Activated T-helper 1 cell treated with anti-CD3 and anti-CD28 coated beads, Interleukin-12 subunit alpha, Interleukin-12 subunit beta, Interleukin-2, Interleukin-4 antibody, amounts not matched to agents 30 ng/mL and 10 ng/mL and 1 ng/mL, durations not matched to agents 14 hours and 24 hours and 36 hours (primary cell): ENCODE results near the gene TNP2. TPM values are rescaled to one million over a fixed set of nuclear protein-coding genes. Genes with fewer than 3 reads are reported as not detected.

Experiments
- DNase-seq: peaks from one replicate; pipeline ENCODE4 v3.0.0; 2021; ENCODE audit warnings: low spot score
- H3K27ac Mint-ChIP-seq: one replicate; pipeline ENCODE4 v1.8.0; 2021; ENCODE audit warnings: mild to moderate bottlenecking, mixed read lengths
- H3K27me3 Mint-ChIP-seq: one replicate; pipeline ENCODE4 v1.8.0; 2022; ENCODE audit warnings: mild to moderate bottlenecking, moderate library complexity, mixed read lengths; ENCODE audit not compliant: insufficient read depth
- H3K36me3 Mint-ChIP-seq: one replicate; pipeline ENCODE4 v1.8.0; 2021; ENCODE audit warnings: low read depth, mixed read lengths
- H3K4me1 Mint-ChIP-seq: one replicate; pipeline ENCODE4 v1.8.0; 2021; ENCODE audit warnings: low read depth, mixed read lengths
- H3K4me3 Mint-ChIP-seq: one replicate; pipeline ENCODE4 v1.8.0; 2021; ENCODE audit warnings: mild to moderate bottlenecking, moderate library complexity, mixed read lengths
- H3K9me3 Mint-ChIP-seq: one replicate; pipeline ENCODE4 v1.8.0; 2021; ENCODE audit warnings: mixed read lengths
- intact Hi-C: fragments of 100-400 bp; cut with micrococcal nuclease; formaldehyde crosslinking; loops from one replicate; pipeline ENCODE4 v1.15.1; 2024
- total RNA-seq: library from RNA; stranded (reverse); gene quantifications from 2 replicates; pipeline ENCODE4 v1.2.3, GENCODE V29; 2022

The TNP2 gene
- total RNA-seq, 1 donor from 2014 or later = not detected

DNA sequence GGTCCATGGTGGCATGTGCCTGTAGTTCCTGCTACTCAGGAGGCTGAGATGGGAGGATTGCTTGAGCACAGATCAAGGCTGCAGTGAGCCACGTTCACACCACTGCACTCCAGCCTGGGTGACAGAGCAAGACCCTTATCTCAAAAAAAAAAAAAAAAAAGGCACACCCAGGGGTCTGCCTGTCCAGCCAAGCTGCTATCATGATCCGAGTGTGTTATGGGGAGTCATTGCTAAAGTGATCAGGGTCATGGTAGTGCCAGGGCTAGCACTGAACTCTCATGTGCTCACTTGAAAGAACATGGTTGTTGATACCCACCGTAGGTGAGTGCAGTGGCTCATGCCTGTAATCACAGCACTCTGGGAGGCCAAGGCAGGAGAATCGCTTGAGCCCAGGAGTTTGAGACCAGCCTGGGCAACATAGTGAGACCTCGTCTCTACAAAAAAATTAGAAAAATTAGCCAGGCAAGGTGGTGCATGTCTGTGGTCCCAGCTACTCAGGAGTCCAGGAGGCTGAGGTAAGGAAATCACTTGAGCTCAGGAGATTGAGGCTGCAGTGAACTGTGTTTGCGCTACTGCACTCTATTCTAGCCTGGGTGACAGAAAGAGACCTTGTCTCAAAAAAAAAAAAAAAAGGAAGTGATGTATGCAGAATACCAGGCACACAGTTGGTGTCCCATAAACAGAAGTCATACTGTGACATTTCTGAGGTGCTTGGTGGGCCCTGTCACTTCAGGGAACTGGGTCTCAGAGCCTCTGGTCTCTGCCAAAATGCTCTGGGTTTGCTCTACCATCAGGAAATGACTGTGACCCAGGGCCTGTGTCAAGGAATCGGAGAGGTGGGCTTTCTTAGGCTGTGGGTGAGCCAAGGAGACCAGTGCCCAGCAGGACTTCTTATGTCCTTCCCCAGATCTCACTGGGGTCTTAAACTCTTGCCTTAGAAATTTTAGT, 9.8 kb upstream of the TNP2 start:
- Mint-ChIP-seq H3K4me3 (no peak overlapping the region), H3K9me3 (no peaks in the 10 kb centered on the region), H3K27ac (no peak overlapping the region), H3K36me3 (no peaks in the 10 kb centered on the region), H3K27me3 (peaks cover 21% of the 10 kb centered on the region), H3K4me1 (no peaks in the 10 kb centered on the region)
- intact Hi-C loops = no loop called here
- DNase-seq = no peak

DNA sequence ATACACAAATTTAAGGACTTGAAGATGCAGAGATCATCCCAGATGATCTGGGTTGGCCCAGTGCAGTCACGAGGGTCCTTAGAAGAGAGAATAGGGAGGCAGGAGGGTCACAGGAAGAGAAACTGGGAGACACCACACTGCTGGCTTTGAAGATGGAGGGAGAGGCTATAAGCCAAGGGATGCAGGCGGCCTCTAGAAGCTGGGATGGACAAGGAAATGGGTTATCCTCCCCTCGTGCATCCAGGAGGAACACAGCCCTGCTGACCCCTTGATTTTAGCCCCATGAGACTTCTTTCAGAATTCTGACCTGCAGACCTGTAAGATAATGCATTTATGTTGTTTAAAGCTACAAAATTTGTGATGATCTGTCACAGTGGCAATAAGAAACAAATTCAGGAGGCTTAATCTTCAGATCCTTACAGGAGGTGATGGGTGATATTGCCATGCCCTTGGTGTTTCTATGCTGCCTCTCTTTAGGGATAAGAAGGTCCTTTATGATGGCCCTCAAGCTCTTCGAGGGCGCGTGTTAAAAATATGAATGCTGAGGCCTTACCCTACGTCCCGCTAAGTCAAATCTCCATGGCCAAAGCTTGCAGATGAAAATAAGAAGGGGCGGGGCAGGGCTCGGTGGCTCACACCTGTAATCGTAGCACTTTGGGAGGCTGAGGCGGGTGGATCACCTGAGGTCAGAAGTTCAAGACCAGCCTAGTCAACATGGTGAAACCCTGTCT, 8.6 kb upstream of the TNP2 start:
- Mint-ChIP-seq H3K4me1 (no peaks in the 10 kb centered on the region), H3K36me3 (no peaks in the 10 kb centered on the region), H3K27ac (no peak overlapping the region), H3K4me3 (no peak overlapping the region), H3K9me3 (no peaks in the 10 kb centered on the region), H3K27me3 (peaks cover 13% of the 10 kb centered on the region)
- DNase-seq = no peak
- intact Hi-C loops = no loop called here

- Mint-ChIP-seq H3K4me3 (no peak overlapping the region), H3K27me3 (peaks cover 10% of the 10 kb centered on the region), H3K9me3 (no peaks in the 10 kb centered on the region), H3K27ac (no peak overlapping the region), H3K4me1 (no peaks in the 10 kb centered on the region), H3K36me3 (no peaks in the 10 kb centered on the region)
- DNase-seq = no peak
- intact Hi-C loops = no loop called here
Measured at GRCh38 chr16:11276896-11277593, 7.9 kb upstream of the TNP2 start.

DNA sequence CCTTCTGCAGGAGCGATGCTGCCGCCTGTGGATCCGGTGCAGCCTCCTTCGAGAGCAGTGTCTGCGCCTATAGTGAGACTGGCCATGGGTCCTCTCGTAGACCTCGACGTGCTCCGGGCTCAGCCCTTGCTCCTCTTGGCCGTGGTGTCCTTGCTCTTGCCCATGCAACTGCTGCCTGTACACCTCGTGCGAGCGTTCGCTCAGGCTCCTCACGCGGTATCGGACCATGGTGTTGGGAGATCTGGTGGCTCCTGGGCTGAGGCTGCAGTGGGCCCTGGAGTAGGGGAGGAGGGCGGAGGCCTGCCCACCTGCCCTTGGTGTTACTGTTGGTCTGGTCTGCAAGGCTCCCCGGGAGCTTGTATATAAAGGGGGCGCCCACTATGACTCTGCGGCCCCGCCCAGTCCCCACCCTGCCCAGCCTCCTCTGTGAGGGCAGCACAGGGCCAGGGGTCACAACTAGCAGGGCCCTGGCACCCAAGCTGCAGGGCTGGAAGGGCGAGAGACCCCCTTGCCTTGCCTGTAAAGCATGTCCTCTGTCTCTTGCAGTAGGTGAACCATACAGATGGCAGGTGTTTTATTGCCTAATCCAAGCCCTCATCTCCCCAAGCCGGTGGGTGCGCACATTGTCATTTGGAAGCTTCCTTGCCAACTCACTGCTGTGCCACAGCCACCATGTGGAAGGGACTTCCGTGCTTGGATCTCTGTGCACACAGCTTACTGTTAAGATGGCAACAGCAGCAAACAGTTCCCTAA, 7.2 kb upstream of the TNP2 start, which contains the start of gene PRM2:
TSS of gene PRM2 (minus strand) at position 338 of the 753 bp plus-strand sequence. CDS start at position 228, 110 bp downstream.
- H3K27me3 Mint-ChIP-seq = peaks cover 8% of the 10 kb centered on the region
- no peaks in the 10 kb centered on the region for H3K36me3 Mint-ChIP-seq
- intact Hi-C loops = no loop called here

DNA sequence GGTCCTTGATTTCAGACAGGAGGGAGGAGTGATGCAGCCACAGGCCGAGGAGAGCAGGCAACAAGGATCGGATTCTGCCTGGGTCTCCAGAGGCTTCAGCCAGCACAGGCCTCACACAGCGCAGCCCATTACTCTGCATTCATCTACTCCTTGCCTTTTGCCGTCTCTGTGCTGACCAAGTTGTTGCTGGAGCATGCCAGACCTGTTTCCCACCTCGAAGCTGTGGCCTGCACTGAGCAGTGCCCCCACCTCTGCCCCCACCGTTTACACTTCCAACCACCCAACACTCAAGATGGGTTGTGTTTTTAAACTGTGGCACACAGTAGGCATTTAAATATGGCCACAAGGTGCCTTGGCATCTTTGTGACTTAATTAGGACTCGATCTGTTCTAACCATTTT, 5.8 kb upstream of the TNP2 start:
- DNase-seq = no peak
- H3K4me3 Mint-ChIP-seq = no peak overlapping the region
- no peak overlapping the region for H3K27ac Mint-ChIP-seq
- intact Hi-C loops = no loop called here
- H3K4me1 Mint-ChIP-seq = no peaks in the 10 kb centered on the region
- H3K9me3 Mint-ChIP-seq = no peaks in the 10 kb centered on the region
- no peaks in the 10 kb centered on the region for H3K36me3 Mint-ChIP-seq
- H3K27me3 Mint-ChIP-seq = peaks cover 6% of the 10 kb centered on the region

More for the DNA sequence above, 7.2 kb upstream of the TNP2 start, which contains the start of gene PRM2:
- no peaks in the 10 kb centered on the region for H3K9me3 Mint-ChIP-seq
- no peak for DNase-seq
- H3K4me1 Mint-ChIP-seq = no peaks in the 10 kb centered on the region
- no peak within 1 kb of the TSS for H3K4me3 Mint-ChIP-seq
- no peak within 1 kb of the TSS for H3K27ac Mint-ChIP-seq

GRCh38 chr16:11273721-11274324, 4.7 kb upstream of the TNP2 start:
- DNase-seq = no peak
- Mint-ChIP-seq H3K36me3 (no peaks in the 10 kb centered on the region), H3K4me3 (no peak overlapping the region), H3K27ac (no peak overlapping the region), H3K27me3 (peaks cover 5% of the 10 kb centered on the region), H3K4me1 (no peaks in the 10 kb centered on the region), H3K9me3 (no peaks in the 10 kb centered on the region)
- intact Hi-C loops = no loop called here

- no peak for DNase-seq
- Mint-ChIP-seq H3K36me3 (no peaks in the 10 kb centered on the region), H3K9me3 (no peaks in the 10 kb centered on the region), H3K4me1 (no peaks in the 10 kb centered on the region), H3K4me3 (no peak within 1 kb of the TSS), H3K27me3 (peaks cover 5% of the 10 kb centered on the region), H3K27ac (no peak within 1 kb of the TSS)
- intact Hi-C loops = no loop called here
Measured at GRCh38 chr16:11272921-11273720, 4.0 kb upstream of the TNP2 start, which contains the start of gene PRM3. Gene PRM3, minus strand, starts transcription at chr16:11273629. Its CDS starts 34 bp downstream, at chr16:11273595.

GRCh38 chr16:11272484-11272883, 3.4 kb upstream of the TNP2 start:
- H3K4me1 Mint-ChIP-seq = no peaks in the 10 kb centered on the region
- intact Hi-C loops = no loop called here
- DNase-seq = no peak
- H3K27ac Mint-ChIP-seq = no peak overlapping the region
- no peaks in the 10 kb centered on the region for H3K36me3 Mint-ChIP-seq
- H3K27me3 Mint-ChIP-seq = peaks cover 7% of the 10 kb centered on the region
- no peaks in the 10 kb centered on the region for H3K9me3 Mint-ChIP-seq
- no peak overlapping the region for H3K4me3 Mint-ChIP-seq

GRCh38 chr16:11271610-11272009, 2.5 kb upstream of the TNP2 start:
- peaks cover 7% of the 10 kb centered on the region for H3K27me3 Mint-ChIP-seq
- no peak overlapping the region for H3K27ac Mint-ChIP-seq
- no peaks in the 10 kb centered on the region for H3K36me3 Mint-ChIP-seq
- DNase-seq = no peak
- H3K4me3 Mint-ChIP-seq = no peak overlapping the region
- no peaks in the 10 kb centered on the region for H3K9me3 Mint-ChIP-seq
- no peaks in the 10 kb centered on the region for H3K4me1 Mint-ChIP-seq
- intact Hi-C loops = no loop called here

- intact Hi-C loops = no loop called here
- no peak for DNase-seq
- Mint-ChIP-seq H3K27ac (no peak overlapping the region), H3K27me3 (peaks cover 7% of the 10 kb centered on the region), H3K9me3 (no peaks in the 10 kb centered on the region), H3K4me1 (no peaks in the 10 kb centered on the region), H3K36me3 (no peaks in the 10 kb centered on the region), H3K4me3 (no peak overlapping the region)
Measured at GRCh38 chr16:11270602-11271162, 1.6 kb upstream of the TNP2 start.

DNA sequence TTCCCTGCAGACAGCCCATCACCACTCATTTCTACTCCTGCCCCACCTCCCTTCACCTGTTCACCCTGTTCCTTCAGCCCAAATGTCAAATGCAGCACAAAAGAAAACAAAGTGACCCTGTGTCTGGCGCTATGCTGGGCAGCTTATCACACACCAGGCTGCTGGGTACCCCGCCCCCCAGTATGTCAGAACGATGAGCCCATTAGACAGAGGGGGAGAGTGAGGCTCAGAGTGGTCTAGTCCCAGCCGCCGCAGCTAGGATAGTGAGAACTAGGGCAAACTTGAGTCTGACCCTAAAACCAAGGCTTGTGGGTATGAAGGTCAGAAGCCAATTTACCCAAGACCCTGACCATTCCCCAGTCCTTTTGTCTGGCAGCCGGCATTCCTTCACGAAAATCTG, 4.0 kb downstream of the TNP2 start:
- H3K36me3 Mint-ChIP-seq = no peaks in the 10 kb centered on the region
- peaks cover 28% of the 10 kb centered on the region for H3K4me1 Mint-ChIP-seq
- no peak for DNase-seq
- H3K9me3 Mint-ChIP-seq = no peaks in the 10 kb centered on the region
- intact Hi-C loops = no loop called here
- H3K27me3 Mint-ChIP-seq = peaks cover 12% of the 10 kb centered on the region
- no peak overlapping the region for H3K27ac Mint-ChIP-seq
- no peak overlapping the region for H3K4me3 Mint-ChIP-seq
